ENCODE results near the gene WDR55.

DNA sequence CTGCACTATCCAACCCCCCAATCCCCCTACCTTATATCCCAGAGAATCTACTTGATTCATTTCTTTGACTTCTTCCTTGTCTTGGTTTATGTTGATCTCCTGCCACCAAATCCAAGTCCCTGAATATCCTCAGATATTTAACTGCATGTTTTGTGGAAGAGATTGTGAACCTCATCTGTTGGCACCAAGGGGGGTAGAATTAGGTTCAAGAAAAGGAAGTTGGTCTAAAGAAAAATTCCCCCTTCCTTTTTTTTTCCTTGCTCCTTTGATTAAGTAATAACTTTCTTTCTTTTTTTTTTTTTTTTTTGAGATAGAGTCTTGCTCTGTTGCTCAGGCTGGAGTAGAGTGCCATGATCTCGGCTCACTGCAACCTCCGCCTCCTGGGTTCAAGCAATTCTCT is 31.2 kb upstream of the WDR55 start:
- TF ChIP-seq EZH2 (IDR thresholded peaks at IDR 0.05) (no peak), POLR2AphosphoS5 (IDR thresholded peaks at IDR 0.05; ENCODE audit: borderline replicate concordance, low read depth, low read length) (no peak), FOXP2 (optimal IDR thresholded peaks at IDR 0.05; ENCODE audit: control extremely low read depth, extremely low read length, insufficient read depth) (no peak)

Data from SK-N-MC (cell line).